IPS-18c (cell line): Measurements from ENCODE around the gene PSEN1.

ENCODE experiments used
- H3K4me3 ChIP-seq: 2 replicates; pipeline ENCODE4 v1.7.0; 2013; ENCODE audit warnings: low read depth, mild to moderate bottlenecking, low read length, moderate library complexity; ENCODE audit not compliant: insufficient read depth
- H3K9me3 ChIP-seq: one replicate; pipeline ENCODE4 v1.6.1; 2013; ENCODE audit warnings: mild to moderate bottlenecking, low read length, moderate library complexity; ENCODE audit not compliant: control insufficient read depth, insufficient read depth

PSEN1 gene

DNA sequence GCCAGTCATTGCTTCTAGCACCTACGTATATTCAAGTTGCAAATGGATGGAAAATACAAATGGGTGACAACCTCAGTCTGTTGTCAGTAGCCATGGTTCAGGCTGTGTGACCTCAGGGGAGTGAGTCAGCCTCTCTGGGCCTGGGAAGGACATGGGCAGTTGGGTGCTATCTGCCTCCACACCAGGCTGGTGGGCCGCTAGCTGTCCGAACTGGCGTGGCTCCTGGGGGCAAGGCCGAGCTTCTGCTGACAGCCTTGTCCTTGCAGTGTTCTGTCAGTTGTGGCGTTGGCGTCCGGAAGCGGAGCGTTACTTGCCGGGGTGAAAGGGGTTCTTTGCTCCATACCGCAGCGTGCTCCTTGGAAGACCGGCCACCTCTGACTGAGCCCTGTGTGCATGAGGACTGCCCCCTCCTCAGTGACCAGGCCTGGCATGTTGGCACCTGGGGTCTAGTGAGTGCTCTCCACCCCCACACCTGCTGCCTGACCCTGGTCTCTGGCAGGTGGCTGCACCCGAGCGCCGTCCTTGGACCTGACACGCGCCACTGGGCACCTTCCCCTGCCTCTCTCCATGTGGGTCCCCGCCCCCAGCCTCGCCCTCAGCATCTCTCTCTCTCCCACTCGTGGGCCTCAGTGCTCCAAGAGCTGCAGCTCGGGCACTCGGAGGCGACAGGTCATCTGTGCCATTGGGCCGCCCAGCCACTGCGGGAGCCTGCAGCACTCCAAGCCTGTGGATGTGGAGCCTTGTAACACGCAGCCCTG lies 118.1 kb downstream of the PSEN1 start:
- H3K9me3 ChIP-seq, result no peaks in the 10 kb centered on the region
- no peak overlapping the region for H3K4me3 ChIP-seq

DNA sequence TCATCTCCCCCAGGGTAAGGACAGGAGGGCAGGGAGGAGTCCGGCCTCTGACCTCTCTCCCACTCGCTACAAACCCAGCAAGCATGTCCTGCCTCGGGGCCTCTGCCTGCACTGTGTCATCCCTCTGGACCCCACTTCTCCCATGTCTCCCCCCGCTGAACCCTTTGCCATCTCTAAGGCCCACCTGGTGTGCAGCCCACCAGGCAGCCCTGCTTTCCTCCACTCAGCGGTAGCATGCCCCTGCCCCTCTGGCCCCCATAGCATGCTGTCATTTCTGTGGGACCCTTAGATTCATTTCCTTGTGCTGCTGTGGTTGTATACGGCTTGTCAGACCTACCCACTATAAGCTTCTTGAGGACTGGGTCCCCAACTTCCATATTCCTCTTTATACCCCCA lies 118.7 kb downstream of the PSEN1 start:
- no peak overlapping the region for H3K4me3 ChIP-seq
- H3K9me3 ChIP-seq, result no peaks in the 10 kb centered on the region

DNA sequence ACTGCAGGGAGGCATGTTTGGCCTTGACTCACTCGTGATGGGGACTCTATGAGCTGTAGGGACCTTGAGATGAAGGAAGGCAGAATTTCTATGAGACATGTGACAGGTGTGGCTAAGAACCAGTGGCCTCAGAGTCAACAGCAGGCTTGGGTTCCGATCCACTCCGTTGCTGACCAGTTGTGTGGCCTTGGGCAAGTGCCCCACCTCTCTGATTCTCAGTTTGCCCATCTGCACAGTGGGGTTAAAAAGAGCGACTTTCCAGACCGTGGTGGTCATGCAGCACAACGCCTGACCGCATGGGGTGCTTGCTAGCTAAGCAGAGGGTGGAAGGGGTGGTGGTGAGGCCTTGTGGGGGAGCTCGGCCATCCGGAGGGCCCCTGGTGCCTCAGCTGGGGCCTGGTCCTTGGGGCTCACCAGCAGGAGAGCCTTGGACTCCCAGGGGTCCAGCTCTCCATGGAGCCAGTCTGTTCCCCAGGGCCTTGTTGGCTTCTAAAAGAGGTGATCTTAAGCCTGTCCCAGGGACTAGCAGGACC lies 119.5 kb downstream of the PSEN1 start:
- Histone ChIP-seq H3K9me3 (no peaks in the 10 kb centered on the region), H3K4me3 (no peak overlapping the region)

- no peak overlapping the region for H3K4me3 ChIP-seq
- no peaks in the 10 kb centered on the region for H3K9me3 ChIP-seq
Observed at GRCh38 chr14:73258076-73258475, 121.8 kb downstream of the PSEN1 start.

DNA sequence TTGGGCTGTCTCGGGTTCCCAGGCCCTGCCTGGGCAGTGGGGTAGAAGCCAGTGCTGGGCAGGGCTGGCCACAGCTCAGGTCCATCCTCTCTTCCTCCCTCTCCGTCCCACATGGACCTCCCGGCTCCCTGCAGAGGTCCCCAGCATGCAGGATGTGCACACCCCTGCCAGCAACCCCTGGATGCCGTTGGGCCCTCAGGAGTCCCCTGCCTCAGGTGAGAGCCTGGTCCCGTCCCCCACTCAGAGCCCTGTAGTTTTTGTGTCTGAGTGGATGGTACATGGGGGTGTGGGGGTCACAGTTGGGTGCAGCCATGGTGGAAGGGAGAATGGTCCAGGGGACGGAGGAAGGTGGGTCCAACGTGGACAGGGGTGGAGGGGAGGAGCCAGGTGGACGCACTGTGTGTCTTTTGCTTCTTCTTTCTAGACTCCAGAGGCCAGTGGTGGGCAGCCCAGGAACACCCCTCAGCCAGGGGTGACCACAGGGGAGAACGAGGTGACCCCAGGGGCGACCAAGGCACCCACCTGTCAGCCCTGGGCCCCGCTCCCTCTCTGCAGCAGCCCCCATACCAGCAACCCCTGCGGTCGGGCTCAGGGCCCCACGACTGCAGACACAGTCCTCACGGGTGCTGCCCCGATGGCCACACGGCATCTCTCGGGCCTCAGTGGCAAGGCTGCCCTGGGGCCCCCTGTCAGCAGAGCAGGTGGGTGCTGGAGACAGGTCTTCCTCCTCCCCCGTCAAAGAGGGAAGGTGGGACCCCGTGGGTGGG lies 122.7 kb downstream of the PSEN1 start:
- H3K9me3 ChIP-seq, result no peaks in the 10 kb centered on the region
- no peak overlapping the region for H3K4me3 ChIP-seq

- Histone ChIP-seq H3K4me3 (no peak overlapping the region), H3K9me3 (no peaks in the 10 kb centered on the region)
Observed at GRCh38 chr14:73259837-73260236, 123.5 kb downstream of the PSEN1 start.

DNA sequence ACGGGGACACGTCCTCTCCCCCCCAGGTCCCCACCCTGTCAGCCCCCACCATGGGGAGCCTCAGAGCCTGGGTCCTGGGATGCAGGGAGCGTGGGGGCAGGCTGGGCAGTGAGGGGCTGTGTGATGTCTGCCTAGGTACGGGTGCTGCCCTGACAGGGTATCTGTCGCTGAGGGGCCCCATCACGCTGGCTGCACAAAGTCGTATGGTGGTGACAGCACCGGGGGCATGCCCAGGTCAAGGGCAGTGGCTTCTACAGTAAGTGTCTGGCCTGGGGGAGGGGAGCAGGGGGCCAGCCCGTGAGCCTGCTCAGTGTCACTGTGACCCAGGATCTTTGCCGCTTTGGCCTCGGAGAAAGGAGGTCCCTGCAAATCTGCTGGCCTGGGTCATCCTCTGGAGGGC lies 124.3 kb downstream of the PSEN1 start:
- Histone ChIP-seq H3K4me3 (no peak overlapping the region), H3K9me3 (no peaks in the 10 kb centered on the region)

- no peaks in the 10 kb centered on the region for H3K9me3 ChIP-seq
- no peak overlapping the region for H3K4me3 ChIP-seq
Observed at GRCh38 chr14:73261075-73261474, 124.8 kb downstream of the PSEN1 start.

DNA sequence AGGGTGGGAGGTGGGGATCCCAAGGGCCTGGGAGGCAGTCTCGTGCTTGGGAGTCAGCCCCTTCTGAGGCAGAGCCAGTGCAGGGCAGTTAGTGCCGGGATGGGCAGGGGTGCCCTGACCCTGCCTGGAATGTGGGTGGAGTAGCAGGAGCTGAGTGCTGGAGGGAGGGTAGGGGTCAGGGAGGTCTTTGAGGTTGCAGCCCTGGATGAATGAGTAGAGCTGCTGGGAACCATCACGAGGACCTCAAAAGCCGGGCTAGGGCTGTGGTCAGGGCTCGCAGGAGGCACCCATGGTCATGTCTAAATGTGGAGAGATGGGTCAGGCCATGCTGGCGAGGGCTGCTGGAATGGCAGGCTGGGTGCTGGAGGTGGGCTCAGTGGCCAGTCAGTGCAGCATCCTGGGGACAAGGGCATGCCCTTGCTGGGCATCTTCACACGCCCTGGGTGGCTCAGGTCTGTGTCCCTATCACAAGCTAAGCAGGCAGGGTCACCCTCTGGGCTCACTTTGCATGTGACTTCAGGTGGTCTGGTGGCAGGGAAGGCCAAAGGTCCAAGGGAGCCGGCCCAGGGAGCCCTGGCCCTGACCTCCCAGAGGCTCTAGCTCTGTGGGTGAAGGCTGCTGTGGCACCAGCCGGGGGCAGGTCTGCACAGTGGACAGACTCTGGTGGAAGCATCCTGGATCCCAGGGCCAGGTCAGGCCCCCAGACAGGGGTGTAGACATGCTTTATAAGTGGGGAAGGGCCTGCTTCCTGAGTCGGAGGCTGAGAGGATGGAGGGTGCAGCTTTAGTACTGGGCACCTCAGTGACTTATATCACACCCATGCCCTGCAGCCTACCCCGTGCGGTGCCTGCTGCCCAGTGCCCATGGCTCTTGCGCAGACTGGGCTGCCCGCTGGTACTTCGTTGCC lies 125.5 kb downstream of the PSEN1 start:
- H3K4me3 ChIP-seq, result no peak overlapping the region

GRCh38 chr14:73262427-73263183 lies 126.3 kb downstream of the PSEN1 start:
- no peak overlapping the region for H3K4me3 ChIP-seq
- H3K9me3 ChIP-seq, result no peaks in the 10 kb centered on the region

More for the DNA sequence above, 125.5 kb downstream of the PSEN1 start:
- no peaks in the 10 kb centered on the region for H3K9me3 ChIP-seq

DNA sequence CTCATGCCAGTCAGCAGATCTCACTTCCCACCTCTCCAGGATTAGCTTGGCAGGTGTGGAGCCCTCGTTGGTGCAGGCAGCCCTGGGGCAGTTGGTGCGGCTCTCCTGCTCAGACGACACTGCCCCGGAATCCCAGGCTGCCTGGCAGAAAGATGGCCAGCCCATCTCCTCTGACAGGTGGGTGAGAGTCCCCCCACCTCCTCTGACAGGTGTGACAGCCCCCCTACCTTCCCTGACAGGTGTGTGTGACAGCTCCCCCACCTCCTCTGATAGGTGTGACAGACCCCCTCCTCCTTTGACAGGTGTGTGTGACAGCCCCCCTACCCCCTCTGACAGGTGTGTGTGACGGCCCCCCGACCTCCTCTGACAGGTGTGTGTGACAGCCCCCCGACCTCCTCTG lies 127.3 kb downstream of the PSEN1 start:
- Histone ChIP-seq H3K4me3 (no peak overlapping the region), H3K9me3 (no peaks in the 10 kb centered on the region)

- Histone ChIP-seq H3K4me3 (no peak overlapping the region), H3K9me3 (no peaks in the 10 kb centered on the region)
Observed at GRCh38 chr14:73264080-73264884, 128.0 kb downstream of the PSEN1 start.

DNA sequence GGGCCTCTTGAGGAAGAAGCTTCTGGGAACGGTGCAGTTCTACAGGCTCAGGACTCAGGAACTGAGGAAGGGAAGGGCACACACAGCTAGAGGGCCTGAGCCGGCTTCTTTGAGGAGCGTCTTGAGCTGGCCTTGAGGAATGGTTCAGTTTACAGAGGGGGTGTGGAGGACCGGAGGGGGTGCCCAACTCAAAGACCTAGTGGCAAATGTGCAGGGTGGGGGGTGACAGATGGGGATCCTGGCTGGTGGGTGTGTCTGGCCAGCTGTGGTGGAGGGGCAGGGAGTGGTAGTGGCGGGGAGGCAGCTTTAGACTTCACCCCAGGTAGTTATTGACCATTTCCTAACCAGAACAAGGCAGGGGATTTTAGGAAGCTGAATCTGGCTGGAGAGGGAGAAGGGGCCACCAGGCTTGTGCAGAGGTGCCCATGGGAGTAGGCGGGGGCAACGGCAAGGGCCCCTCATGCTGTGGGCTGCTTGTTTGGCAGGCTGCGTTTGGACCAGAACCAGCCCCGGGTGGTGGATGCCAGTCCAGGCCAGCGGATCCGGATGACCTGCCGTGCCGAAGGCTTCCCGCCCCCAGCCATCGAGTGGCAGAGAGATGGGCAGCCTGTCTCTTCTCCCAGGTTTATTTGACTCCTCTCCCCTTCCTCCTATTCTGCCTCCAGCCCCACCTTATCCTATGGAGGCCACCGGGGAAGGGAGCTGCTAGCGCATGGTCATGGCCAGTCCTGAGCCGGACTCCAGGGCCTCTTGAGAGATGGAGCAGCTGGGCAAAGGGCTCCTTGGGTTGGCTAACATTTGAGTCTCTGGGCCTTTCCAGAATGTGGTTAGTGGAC lies 128.8 kb downstream of the PSEN1 start:
- no peaks in the 10 kb centered on the region for H3K9me3 ChIP-seq
- H3K4me3 ChIP-seq, result no peak overlapping the region

DNA sequence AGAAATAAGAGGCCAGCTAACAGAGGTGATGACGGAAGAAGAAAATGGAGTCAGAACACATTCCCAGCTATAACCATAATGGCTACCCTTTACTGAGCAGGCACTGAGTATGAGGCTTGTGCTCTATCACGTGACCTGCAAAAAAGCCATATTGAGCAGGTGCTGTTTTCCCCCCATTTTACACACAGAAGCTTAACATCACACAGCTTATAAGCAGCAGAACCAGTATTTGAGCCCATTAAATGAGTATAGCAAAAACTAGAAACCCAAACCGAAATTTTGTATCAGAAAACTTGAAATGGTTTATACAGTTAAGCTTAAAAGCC lies 129.4 kb downstream of the PSEN1 start:
- no peak overlapping the region for H3K4me3 ChIP-seq
- no peaks in the 10 kb centered on the region for H3K9me3 ChIP-seq

- Histone ChIP-seq H3K9me3 (no peaks in the 10 kb centered on the region), H3K4me3 (no peak overlapping the region)
Observed at GRCh38 chr14:73266317-73266716, 130.0 kb downstream of the PSEN1 start.
